Fibroblast of skin of scalp (primary cell): ENCODE data around the gene ANGEL2.

Source experiments
- DNase-seq: peaks from one replicate; pipeline ENCODE4 v3.0.0-alpha.2; 2013

Gene ANGEL2

DNA sequence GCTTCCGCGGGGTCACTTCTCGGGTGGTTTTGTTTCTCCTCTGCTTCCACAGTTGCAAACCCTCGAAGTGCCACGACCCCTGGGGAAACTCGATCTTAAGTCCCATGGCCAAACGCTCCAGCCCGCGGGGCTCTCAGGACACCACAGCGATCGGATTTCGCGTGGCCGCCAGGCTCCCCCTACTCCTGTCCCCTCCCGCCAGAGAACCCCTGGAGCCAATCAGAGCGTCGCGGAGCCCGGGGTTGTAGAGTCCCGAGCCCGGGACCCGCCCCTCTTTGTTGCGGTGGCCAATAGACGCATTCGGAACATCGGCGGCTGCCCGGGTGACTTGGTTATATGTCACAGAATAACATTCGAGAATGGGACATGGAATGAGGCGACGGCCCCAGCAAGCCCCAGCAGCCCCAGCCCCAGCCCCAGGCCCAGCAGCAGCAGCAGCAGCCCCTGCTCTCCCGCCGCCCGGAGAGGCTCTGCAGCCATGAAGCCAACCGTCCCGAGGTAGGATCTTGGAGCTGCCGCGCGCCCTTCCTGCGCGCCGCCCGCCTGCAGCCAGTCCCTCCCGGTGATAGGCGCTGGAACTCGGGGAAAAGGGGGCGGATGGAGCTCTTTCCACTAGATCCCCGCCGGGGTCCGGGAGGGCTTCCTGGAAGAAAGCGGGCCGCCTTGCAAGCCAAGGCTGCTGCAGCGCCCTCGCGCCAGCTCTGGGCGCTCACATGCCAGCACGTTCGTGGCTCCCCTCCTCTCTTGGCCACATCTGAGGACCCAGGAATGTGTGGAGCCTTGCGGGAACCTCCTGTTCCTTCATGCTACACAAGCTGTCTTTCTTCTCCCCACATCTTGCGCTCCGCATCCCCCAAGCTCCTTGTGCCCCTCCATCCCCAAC is 65.2 kb downstream of the ANGEL2 start, which contains the start of gene VASH2:
VASH2 (plus strand) TSS at position 299 of the 883 bp plus-strand sequence. CDS start 1,002 bp downstream, outside the sequence.
- DNase-seq: peak; percentile 84

DNA sequence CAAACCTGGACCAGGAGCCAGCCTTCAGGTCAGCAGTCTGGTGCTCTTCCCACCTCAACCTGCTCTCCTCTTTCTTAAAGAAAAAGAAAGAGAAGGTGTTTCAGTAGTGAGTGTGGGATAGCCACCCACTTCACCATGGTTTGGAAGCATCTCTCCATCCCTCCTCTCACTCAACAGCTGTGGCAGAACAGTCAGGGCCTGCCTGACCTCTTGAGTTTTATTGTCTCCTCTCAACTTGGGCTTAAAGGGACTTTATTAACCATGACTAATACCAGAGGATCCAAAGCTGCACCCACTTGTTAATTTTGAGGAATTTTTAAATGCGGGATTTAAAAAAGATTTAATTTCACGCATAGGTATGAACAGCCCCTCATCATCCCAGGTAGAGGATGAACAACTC is 65.9 kb downstream of the ANGEL2 start:
- no peak for DNase-seq

DNA sequence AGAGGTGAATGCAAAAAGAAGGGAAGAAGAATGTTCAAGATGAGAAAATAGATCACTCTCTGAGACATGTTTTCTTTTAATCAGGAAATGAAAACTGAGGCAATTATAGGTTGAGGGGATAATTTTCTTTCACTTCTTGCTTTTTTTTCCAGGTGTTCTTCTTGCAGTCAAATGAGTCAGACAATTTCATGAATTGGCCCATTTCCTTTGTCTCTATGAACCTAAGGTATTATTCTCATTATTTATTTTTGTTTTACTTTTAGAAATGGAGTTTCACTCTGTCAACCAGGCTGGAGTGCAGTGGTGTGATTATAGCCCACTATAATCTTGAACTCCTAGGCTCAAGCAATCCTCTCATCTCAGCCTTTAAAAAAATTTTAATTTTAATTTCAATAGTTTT is 68.8 kb downstream of the ANGEL2 start:
- DNase-seq: no peak

DNA sequence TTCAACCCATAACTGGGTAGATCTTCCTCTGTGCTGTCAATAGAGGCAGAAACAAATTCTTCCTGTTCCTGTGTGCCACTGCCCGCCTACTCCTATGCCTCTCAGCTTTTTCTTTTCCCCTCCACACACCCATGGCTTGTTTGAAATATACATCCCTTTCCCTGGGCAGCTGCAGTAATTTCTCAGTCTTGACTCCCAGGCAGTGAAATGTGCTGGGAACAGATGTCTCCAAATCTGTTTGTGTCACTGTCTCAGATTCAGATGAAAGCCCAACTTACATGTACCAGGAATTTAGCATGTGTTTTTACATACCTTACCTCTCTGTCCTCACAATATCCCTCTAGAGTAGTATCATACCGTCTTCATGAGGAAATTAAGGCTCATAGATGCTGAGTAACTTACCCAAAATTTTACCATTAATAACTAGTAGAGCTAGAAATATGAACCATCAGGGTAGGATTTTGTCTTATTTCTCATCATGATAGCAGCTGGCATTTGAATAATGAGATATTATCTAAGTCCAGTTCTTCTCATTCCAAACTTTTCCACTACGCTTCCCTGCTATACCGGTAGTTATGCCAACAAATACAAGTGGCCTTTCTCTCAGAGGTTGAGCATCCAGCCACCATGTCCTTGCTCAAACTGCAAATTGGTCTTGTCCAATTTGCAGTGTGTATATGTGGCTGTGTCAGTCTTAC is 70.1 kb downstream of the ANGEL2 start:
- no peak for DNase-seq

DNA sequence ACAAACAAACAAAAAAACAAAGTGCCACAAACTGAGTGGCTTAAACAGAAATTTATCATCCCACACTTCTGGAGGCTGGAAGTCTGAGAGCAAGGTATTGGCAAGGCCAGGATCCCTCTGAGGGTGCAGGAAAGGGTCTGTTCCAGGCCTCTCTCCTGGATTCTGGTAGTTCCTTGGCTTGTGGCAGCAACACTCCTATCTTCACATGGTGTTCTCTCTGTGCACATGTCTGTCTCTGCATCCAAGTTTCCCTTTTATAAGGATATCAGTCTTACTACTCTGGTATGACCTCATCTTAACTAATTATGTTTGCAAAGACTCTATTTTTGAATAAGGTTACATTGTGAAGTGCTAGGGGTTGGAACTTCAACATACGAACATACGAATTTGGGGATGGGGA is 70.6 kb downstream of the ANGEL2 start:
- no peak for DNase-seq

DNA sequence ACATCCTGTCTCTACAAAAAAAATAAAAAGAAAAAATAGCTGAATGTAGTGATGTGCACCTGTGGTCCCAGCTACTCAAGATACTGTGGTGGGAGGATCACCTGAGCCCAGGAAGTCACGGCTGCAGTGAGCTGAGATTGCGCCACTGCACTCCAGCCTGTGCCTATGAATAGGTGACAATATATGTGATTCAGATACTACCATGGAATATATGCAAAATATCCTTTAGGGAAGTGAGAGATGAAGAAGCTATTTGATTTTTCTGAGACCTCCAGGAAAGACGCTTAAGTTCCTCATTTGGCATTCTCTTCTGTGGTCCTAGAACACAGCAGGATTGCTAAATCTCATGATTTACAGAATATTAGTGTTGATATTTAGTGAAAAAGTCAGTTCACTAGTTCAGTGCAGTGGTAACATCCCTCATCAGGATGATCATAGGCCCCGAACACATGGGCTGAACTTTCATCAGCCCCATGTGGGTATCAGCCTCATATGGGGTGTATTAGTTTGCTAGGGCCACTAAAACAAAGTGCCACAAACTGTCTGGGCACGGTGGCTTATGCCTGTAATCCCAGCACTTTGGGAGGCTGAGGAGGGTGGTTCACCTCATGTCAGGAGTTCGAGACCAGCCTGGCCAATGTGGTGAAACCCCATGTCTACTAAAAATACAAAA is 71.3 kb downstream of the ANGEL2 start:
- no peak for DNase-seq

DNA sequence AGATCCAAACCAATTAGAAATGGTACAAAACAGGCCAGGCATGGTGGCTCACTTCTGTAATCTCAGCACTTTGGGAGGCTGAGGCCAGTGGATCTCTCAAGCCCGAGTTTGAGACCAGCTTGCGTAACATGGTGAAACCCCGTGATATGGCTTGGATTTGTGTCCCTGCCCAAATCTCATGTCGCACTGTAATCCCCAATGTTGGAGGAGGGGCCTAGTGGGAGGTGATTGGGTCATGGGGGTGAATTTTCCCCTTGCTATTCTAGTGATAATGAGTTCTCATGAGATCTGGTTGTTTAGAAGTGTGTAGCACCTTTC is 72.3 kb downstream of the ANGEL2 start:
- no peak for DNase-seq

DNA sequence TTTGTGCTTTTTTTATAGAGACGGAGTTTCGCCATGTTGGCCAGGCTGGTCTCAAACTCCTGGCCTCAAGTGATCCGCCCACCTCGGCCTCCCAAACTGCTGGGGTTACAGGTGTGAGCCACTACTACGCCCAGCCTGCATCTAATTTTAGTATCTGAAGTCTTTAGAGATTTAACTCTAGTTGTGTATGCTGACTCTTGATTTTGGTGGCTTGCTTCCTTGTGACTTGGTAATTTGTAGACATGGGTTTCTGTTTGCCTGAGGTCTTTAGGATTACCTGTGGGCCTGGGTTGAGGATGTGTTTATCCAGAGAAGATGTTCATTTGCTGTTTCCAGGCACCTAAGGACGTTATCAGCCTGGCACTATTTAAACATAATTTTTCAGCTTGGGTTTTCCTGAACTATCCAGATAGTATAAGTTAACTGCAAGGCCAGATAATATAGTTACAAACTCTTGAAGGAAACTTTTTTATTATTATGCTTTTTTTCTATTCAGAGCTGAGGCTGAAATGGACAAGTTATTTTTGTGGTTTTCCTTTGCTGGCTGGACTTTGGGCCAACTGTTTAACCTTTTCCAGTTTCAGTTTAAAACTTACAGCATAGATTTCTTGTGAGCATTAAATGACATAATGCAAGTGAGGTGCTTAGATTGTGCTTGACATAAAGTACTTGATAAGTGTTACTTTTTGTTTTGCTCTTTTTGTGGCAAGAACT is 72.8 kb downstream of the ANGEL2 start:
- no peak for DNase-seq
